ENCODE data around the gene OCA2. TPM values are rescaled to one million over a fixed set of nuclear protein-coding genes. Genes with fewer than 3 reads are reported as not detected.

Gene OCA2
- total RNA-seq, 1 experiment from 2014 or later, result 0.31 TPM

GRCh38 chr15:27815035-27815434 lies 284.1 kb downstream of the OCA2 start:
- no peak overlapping the region for H2BK15ac ChIP-seq (ENCODE audit: low read depth, low read length)
- no peaks in the 10 kb centered on the region for H4K20me1 ChIP-seq (ENCODE audit: control insufficient read depth, insufficient read depth, insufficient read length)
- no peaks in the 10 kb centered on the region for H3K23me2 ChIP-seq (ENCODE audit: insufficient read length, low read depth, low read length, poor library complexity, severe bottlenecking)
- no peak overlapping the region for H4K8ac ChIP-seq (replicated peaks; ENCODE audit: insufficient read length, low read depth, low read length)
- no peaks in the 10 kb centered on the region for H3K9me3 ChIP-seq (ENCODE audit: control insufficient read depth, low read depth, low read length)
- no peak overlapping the region for H3K23ac ChIP-seq (ENCODE audit: insufficient read length, low read depth, low read length)
- no CpG with 5 or more reads among the region's 8 CpGs for WGBS (ENCODE audit: extremely low coverage, insufficient read length, low lambda C conversion rate)
- H4K91ac ChIP-seq (ENCODE audit: insufficient read length, low read depth, low read length), result no peak overlapping the region
- H2AK5ac ChIP-seq (ENCODE audit: insufficient read length, low read length), result no peak overlapping the region
- H3K4ac ChIP-seq (ENCODE audit: low read depth, low read length), result no peak overlapping the region
- H2BK5ac ChIP-seq (ENCODE audit: insufficient read length, low read length), result no peak overlapping the region
- no peak for TF ChIP-seq CTCF (conservative IDR thresholded peaks at IDR 0.05)
- no peak overlapping the region for H3T11ph ChIP-seq (ENCODE audit: low read length)
- no peak overlapping the region for H3K9ac ChIP-seq (ENCODE audit: extremely low read depth, insufficient read length, low read length)
- Mint-ChIP-seq H3K4me1 (no peaks in the 10 kb centered on the region), H3K36me3 (ENCODE audit: insufficient read depth in 1 of 3, low read depth in 3 of 3) (peaks cover 0 to 5% (median 0%) of the 10 kb centered on the region in 3 experiments; a peak in 5 of 7 replicates), H3K27ac (no peak overlapping the region), H3K9me3 (peaks cover 5 to 14% of the 10 kb centered on the region in 2 experiments; a peak in 4 of 5 replicates), H3K27me3 (ENCODE audit: low read depth) (no peaks in the 10 kb centered on the region), H3K4me3 (no peak overlapping the region)
- no peak overlapping the region for H3K4me2 ChIP-seq (ENCODE audit: insufficient read depth, insufficient read length, low read length)
- H3K56ac ChIP-seq (ENCODE audit: insufficient read length, low read depth, low read length), result no peak overlapping the region
- H2AFZ ChIP-seq (ENCODE audit: low read length), result no peak overlapping the region
- no peaks in the 10 kb centered on the region for H3K27me3 ChIP-seq (ENCODE audit: insufficient read depth, low read length)
- H2BK120ac ChIP-seq (ENCODE audit: low read depth, low read length, poor library complexity, severe bottlenecking), result no peak overlapping the region
- no peak overlapping the region for H2BK12ac ChIP-seq (ENCODE audit: insufficient read length, low read depth, low read length)
- no peak overlapping the region for H3K14ac ChIP-seq (ENCODE audit: insufficient read depth, low read length)
- no peaks in the 10 kb centered on the region for H3K79me1 ChIP-seq (ENCODE audit: insufficient read depth, low read depth, low read length, poor library complexity, severe bottlenecking)
- no peaks in the 10 kb centered on the region for H3K79me2 ChIP-seq (ENCODE audit: insufficient read depth, low read length)
- H3K27ac ChIP-seq (ENCODE audit: insufficient read length, low read depth, low read length), result no peak overlapping the region
- no peak overlapping the region for H3K18ac ChIP-seq (ENCODE audit: insufficient read length, low read depth, low read length)
- no peaks in the 10 kb centered on the region for H3K4me1 ChIP-seq (ENCODE audit: insufficient read depth, low read length)
- no peak for DNase-seq
- H4K5ac ChIP-seq (ENCODE audit: insufficient read length, low read depth, low read length), result no peak overlapping the region
- no peak overlapping the region for H2BK20ac ChIP-seq (ENCODE audit: low read depth, low read length, poor library complexity, severe bottlenecking)

Data from H9 (cell line).